Activated naive CD4-positive, alpha-beta T cell treated with anti-CD3 and anti-CD28 coated beads, Interleukin-2, amount 50 U/mL, for 24 hours (primary cell): ENCODE results near the gene EIF3L.

Experiments
- H3K27ac Mint-ChIP-seq: one replicate; pipeline ENCODE4 v1.8.0; 2021; ENCODE audit warnings: mild to moderate bottlenecking, mixed read lengths
- H3K27me3 Mint-ChIP-seq: one replicate; pipeline ENCODE4 v1.8.0; 2021; ENCODE audit warnings: mixed read lengths
- H3K36me3 Mint-ChIP-seq: one replicate; pipeline ENCODE4 v1.8.0; 2021; ENCODE audit warnings: mixed read lengths
- H3K4me1 Mint-ChIP-seq: one replicate; pipeline ENCODE4 v1.8.0; 2021; ENCODE audit warnings: mixed read lengths
- H3K4me3 Mint-ChIP-seq: one replicate; pipeline ENCODE4 v1.8.0; 2021; ENCODE audit warnings: mild to moderate bottlenecking, mixed read lengths
- H3K9me3 Mint-ChIP-seq: one replicate; pipeline ENCODE4 v1.8.0; 2021; ENCODE audit warnings: mixed read lengths

EIF3L gene

DNA sequence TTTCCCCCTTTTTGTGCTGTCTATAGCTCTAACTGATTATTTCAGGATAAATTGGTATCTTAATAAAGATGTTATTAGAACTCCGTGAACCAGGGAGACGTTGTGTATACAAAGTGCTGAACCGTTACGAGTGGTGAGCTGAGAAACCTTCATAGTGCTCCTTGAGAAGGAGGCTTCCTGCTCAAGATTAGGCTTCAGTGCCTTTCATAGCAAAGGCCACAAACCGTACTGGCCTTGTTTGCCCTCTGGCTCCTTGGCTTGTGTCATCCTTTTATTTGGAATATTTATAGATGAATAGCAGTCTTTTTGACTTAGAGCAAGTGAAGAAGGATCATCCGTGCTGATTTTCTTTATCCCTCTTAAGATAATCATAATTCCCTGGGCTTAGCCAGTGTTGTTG lies 16.3 kb downstream of the EIF3L start:
- H3K4me1 Mint-ChIP-seq: peaks cover 14% of the 10 kb centered on the region
- no peaks in the 10 kb centered on the region for H3K27me3 Mint-ChIP-seq
- no peak overlapping the region for H3K4me3 Mint-ChIP-seq
- H3K9me3 Mint-ChIP-seq: no peaks in the 10 kb centered on the region
- H3K36me3 Mint-ChIP-seq: peaks cover 20% of the 10 kb centered on the region
- no peak overlapping the region for H3K27ac Mint-ChIP-seq

DNA sequence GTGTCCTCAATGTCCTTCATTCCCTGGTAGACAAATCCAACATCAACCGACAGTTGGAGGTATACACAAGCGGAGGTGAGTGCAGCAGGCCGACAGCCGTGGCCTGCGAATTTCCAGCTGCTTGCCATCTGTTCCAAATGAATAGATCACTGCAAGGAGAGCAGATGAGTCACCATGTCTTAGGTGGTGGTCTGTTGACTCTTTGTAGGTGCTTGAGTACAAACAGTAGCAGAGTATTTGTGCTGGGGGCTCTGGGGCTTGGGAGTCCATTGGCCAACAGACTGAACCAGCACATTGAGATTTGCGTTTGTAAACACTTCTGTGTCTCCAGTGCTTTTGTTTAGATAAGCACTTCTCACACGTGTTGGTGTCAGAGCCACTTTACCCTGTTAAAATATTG lies 21.1 kb downstream of the EIF3L start:
- Mint-ChIP-seq H3K27me3 (no peaks in the 10 kb centered on the region), H3K4me3 (no peak overlapping the region), H3K36me3 (peaks cover 8% of the 10 kb centered on the region), H3K9me3 (no peaks in the 10 kb centered on the region), H3K27ac (no peak overlapping the region), H3K4me1 (no peaks in the 10 kb centered on the region)

DNA sequence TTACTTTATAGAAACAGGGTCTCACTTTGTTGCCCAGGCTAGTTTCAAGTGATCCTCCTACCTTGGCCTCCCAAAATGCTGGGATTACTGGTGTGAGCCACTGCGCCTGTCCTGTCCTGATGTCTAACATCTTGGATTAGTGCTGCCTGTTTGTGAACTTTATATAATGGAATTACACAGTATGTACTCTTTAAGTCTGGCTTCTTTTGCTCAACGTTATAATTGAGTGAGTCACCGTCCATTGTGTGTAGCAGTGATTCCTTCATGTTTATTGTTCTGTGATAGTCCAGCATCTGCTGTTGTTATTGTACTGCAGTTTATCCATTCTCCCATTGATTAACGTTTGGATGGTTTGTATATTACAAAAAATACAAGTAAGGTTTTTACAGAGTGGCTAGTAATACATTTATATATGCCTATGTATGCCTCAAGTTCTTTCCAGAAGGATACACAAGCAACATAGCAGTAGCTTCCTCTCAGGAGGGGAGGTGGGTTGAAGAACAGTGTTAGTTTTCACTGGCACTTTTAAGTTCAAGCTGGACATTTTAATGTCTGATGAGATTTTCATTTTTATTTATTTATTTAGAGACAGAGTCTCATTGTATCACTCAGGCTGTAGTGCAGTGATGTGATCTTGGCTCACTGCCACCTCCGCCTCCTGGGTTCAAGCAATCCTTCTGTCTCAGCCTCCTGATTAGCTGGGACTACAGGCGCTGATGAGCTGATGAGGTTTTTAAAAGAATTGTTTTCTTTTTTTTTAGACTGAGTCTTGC lies 31.6 kb downstream of the EIF3L start:
- H3K4me3 Mint-ChIP-seq: no peak overlapping the region
- H3K36me3 Mint-ChIP-seq: peaks cover 11% of the 10 kb centered on the region
- H3K27ac Mint-ChIP-seq: no peak overlapping the region
- peaks cover 24% of the 10 kb centered on the region for H3K4me1 Mint-ChIP-seq
- H3K27me3 Mint-ChIP-seq: no peaks in the 10 kb centered on the region
- no peaks in the 10 kb centered on the region for H3K9me3 Mint-ChIP-seq

DNA sequence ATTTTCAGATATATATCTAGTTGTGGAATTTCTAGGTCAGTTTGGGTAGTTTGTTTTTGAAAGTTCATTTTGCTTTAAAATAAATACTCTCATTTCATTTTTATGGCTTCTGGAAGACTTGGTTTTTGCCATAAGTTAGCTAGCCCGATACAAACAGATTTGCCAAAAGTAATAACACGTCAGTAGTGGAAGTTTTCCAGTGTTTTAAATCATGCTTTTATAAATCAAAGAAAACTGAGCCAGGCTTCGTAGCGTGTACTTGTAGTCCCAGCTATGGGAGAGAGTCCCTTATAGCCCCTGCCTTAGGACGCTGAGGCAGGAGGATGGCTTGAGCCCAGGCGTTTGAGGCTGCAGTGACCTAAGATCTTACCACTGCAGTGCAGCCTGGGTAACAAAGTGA lies 35.2 kb downstream of the EIF3L start:
- Mint-ChIP-seq H3K36me3 (peaks cover 12% of the 10 kb centered on the region), H3K4me3 (no peak overlapping the region), H3K9me3 (no peaks in the 10 kb centered on the region), H3K4me1 (peaks cover 21% of the 10 kb centered on the region), H3K27ac (no peak overlapping the region), H3K27me3 (no peaks in the 10 kb centered on the region)

DNA sequence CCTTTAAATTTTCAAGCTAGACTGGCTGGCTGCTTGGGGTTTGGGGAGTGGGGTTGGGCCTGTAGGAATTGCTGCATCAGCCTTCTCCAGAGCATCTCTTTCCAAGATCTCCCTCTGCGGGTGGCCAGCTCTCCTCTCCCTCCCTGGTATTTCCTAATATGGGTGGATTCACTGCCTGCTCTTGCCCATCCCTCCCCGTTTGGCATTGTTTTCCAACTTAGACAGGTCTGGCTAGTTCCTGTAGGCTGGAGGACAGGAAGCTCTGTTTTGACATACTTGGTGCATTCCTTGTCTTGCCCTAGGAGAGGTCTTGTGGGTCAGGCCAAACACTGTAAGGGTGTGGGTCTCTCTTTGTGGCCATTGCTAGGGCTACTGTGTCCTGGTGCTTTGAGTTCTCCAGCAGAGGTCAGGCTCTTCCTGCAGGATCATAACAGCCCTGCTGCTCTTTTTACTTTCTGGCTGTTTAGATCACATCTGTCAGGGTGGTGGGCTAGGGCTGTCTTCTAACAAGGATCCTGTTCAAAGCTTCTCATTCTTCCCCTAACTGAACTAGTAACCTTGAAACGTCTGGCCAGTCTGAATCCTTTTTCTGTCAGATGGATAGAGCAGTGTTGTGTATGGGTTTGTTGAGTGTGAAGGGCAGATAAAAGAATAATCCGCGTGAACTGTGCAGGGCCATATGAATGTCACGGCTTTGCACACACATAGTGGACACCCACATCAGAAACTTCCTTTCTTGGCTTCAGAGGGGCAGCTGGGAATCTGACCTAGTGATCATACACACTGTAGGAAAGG lies 38.6 kb downstream of the EIF3L start:
- no peaks in the 10 kb centered on the region for H3K27me3 Mint-ChIP-seq
- H3K9me3 Mint-ChIP-seq: no peaks in the 10 kb centered on the region
- H3K36me3 Mint-ChIP-seq: peaks cover 17% of the 10 kb centered on the region
- no peak overlapping the region for H3K4me3 Mint-ChIP-seq
- H3K27ac Mint-ChIP-seq: peak overlapping the region; percentile 56
- H3K4me1 Mint-ChIP-seq: peaks cover 16% of the 10 kb centered on the region

DNA sequence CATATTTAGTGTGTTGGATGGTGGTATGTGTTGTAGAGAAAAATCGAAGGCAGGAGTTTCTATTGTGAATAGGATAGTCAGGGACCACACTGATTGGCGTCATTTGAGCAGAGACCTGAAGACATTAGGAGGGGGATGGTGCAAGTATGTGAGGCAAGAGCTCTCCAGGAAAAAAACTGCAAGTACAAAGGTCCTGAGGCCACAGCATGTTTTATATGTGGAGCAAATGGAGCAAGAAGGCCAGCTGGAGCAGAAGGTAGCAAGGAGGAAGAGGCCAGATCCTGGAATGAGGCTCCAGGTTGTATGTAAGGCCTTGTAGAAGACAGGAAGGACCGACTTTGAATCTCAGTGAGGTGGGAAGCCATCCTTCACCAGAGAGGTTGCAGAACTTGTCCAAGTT lies 42.7 kb downstream of the EIF3L start:
- H3K36me3 Mint-ChIP-seq: peaks cover 12% of the 10 kb centered on the region
- peaks cover 27% of the 10 kb centered on the region for H3K4me1 Mint-ChIP-seq
- no peaks in the 10 kb centered on the region for H3K9me3 Mint-ChIP-seq
- no peaks in the 10 kb centered on the region for H3K27me3 Mint-ChIP-seq
- no peak overlapping the region for H3K27ac Mint-ChIP-seq
- H3K4me3 Mint-ChIP-seq: no peak overlapping the region

DNA sequence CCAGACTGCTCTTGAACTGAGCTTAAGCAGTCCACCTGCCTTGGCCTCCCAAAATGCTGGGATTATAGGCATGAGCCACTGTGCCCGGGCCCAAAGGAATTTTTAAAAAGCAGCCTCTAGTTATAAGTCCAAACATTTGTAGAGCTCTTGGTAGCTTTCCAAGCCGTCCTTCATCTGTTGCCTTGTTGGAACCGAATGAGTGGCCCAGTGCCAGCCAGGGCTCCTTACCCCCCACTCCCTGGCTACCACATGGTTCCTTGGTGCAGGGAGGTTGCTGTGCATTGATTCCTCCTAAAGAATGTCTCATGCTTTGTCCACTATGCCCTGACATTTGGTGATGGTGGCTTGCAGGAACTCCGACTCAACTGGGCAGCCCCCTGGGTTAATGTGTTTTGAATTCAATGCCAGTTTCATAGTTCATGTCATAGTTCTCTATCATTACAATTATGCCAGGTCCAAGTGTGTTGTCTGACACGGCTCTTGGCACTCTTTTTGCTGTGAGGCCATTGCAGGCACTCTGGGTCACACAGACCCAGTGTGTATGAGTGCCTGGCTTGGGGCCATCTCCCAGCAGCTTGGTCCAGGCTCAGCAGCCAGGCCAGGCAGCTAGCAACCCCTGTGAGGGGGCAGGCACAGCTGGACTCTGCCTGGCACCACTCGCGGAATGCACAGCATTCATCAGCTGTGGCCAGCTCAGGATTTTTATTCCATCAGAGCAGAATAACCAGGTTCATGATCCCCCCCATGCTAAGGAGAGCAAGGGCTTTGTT lies 43.5 kb downstream of the EIF3L start:
- Mint-ChIP-seq H3K4me1 (peaks cover 28% of the 10 kb centered on the region), H3K27me3 (no peaks in the 10 kb centered on the region), H3K4me3 (no peak overlapping the region), H3K27ac (no peak overlapping the region), H3K36me3 (peaks cover 9% of the 10 kb centered on the region), H3K9me3 (no peaks in the 10 kb centered on the region)

DNA sequence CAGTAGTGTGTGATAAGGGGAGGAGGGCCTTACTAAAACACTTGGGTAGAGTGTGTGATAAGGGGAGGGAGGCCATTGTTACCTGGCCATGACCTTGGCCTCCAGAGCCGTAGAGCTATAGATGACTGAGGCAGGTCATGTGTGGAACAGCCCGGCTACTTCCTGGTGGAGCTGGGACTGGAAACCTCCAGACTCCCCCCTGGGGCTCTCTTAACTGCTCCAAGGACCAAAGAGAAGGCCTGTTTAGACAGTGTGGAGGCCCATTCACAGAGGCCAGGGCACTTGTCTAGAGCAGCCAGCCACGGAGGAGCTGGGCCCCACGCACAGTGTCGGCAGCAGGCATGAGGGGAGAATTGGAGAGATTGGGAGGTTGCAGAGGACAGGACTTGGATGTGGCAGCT lies 44.4 kb downstream of the EIF3L start:
- no peak overlapping the region for H3K27ac Mint-ChIP-seq
- no peak overlapping the region for H3K4me3 Mint-ChIP-seq
- H3K36me3 Mint-ChIP-seq: peaks cover 4% of the 10 kb centered on the region
- H3K27me3 Mint-ChIP-seq: no peaks in the 10 kb centered on the region
- H3K4me1 Mint-ChIP-seq: peaks cover 26% of the 10 kb centered on the region
- H3K9me3 Mint-ChIP-seq: no peaks in the 10 kb centered on the region

DNA sequence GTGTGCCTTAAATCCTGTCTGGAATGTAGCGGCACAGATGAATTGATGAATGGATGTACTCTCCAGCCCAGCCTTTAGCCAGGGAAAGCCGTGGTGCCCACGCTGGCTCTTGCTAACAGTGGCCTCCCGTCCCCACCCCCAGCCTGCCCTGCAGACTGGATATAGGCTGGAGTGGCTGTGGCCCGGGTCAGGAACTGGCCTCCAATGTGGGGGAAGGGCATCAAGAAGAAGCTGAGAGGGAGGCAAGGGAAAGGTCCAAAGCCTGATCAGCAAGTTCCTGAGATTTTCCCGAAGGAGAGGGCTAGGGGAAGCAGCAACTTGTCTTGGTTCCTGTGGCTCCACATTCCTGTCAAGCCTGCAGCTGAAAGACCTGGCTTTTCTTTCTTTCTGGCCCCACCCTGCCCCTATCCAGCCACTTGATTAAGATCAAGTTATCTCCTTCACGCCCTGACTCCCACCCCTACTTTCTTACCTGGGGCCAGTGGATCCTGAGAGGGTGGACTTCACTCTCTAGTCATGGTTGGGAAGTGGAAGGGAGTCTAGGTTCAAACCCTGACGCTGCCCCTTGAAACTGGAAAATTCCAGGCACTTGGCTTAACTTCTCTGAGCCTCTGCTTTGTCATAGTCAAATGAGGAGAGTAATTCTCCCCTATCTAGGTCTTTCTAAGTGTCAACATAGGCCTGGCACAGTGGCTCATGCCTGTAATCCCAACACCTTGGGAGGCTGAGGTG lies 45.9 kb downstream of the EIF3L start:
- Mint-ChIP-seq H3K27me3 (no peaks in the 10 kb centered on the region), H3K36me3 (peaks cover 4% of the 10 kb centered on the region), H3K9me3 (no peaks in the 10 kb centered on the region), H3K4me1 (peaks cover 26% of the 10 kb centered on the region), H3K4me3 (no peak overlapping the region), H3K27ac (peak overlapping the region; percentile 32)

DNA sequence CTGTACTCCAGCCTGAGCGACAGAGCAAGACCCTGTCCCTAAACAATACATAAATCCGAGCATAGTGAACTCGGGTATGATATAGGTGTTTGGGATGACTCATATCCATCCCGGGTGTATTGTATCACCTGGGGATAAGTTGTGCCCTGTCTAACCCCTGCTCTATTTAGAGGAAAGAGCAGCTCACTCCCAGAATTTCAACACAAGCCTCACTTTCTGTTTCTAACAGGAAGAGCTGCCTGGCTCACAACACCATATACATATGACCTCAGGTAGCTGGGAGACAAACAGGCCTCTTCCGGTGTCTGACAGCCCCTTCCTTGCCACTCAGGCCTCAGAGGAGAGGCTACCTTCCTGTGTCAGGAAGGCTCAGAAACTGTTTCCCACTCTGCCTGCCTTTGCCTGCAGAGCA lies 47.0 kb downstream of the EIF3L start:
- no peaks in the 10 kb centered on the region for H3K27me3 Mint-ChIP-seq
- no peaks in the 10 kb centered on the region for H3K9me3 Mint-ChIP-seq
- peaks cover 26% of the 10 kb centered on the region for H3K4me1 Mint-ChIP-seq
- peak overlapping the region; percentile 72 for H3K27ac Mint-ChIP-seq
- peaks cover 4% of the 10 kb centered on the region for H3K36me3 Mint-ChIP-seq
- H3K4me3 Mint-ChIP-seq: peak overlapping the region; percentile 44

DNA sequence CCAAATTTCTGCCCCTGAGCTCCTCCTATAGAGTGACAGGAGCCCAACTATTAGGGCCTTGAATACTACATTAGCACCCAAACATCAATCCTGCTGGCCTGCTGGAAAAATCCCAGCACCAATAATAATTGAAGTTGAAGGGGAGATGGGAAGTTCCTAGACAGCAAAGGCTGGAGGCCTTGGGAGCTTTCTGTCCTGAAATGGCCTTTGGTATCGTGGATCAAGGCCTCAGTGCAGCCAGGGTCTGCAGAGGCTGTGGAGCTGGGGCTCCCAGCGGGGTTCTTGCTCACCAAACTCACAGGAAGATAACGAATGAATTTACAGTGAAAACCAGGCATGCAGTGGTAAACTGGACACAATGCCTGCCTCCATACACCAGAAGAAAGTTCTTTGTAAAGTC lies 47.7 kb downstream of the EIF3L start:
- peak overlapping the region; percentile 51 for H3K27ac Mint-ChIP-seq
- no peak overlapping the region for H3K4me3 Mint-ChIP-seq

DNA sequence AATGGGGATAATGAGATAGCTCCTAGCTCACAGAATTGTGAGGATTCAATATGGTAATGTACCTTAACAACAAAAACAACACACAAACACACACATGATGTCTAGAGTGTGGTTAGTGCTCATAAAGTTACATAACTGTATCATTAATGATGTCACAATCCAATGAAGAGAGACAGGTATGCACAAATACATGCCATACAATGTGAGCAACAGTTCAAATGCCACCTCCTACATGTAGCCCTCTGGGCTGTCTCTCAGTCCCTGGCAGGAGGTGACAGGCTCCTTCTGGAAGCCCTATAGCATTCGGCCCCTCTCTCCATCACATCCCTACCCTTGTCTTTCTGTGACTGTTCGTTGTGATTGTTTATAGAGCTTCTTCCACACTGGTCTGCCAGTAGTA lies 48.6 kb downstream of the EIF3L start:
- Mint-ChIP-seq H3K9me3 (no peaks in the 10 kb centered on the region), H3K36me3 (no peaks in the 10 kb centered on the region), H3K4me3 (no peak overlapping the region), H3K4me1 (peaks cover 26% of the 10 kb centered on the region), H3K27me3 (no peaks in the 10 kb centered on the region), H3K27ac (no peak overlapping the region)

More for the DNA sequence above, 47.7 kb downstream of the EIF3L start:
- Mint-ChIP-seq H3K9me3 (no peaks in the 10 kb centered on the region), H3K36me3 (peaks cover under 1% of the 10 kb centered on the region), H3K4me1 (peaks cover 26% of the 10 kb centered on the region), H3K27me3 (no peaks in the 10 kb centered on the region)

DNA sequence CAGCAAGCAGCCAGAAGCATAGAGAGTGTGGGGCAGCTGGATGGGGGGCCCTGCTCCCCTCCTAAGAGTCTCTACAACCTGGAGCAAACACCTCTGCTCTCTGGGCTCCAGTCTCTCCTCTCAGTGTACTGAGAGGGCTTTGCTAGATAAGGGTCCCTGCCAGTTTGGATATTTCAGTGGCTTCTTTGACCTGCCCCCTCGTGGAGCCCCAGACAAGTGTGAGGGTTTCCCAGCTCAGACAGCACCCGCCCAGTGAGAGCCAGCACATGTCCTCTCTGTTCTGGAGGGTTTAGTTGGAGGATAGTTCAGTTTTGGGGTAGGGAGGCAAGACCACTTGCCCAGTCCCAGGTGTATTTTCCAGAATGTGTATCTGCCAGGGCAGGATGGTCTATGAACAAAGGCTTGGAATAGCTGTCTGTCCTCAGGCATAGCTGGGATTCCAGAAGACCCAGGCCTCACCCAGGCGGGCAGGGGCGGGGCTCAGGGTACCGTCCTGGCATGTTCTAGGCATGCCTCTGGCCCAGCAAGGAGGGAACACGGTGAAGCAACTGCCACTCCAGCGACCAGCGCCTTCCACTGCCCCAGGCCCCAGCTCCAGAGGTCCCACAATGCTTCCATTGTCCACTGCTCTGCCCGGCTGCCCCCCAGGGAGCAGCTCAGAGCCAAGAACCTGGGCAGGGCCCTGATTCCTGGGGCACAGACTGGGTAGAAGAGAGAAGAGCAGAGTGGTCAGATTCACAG lies 49.4 kb downstream of the EIF3L start:
- Mint-ChIP-seq H3K36me3 (no peaks in the 10 kb centered on the region), H3K27ac (no peak overlapping the region), H3K4me3 (no peak overlapping the region), H3K9me3 (no peaks in the 10 kb centered on the region), H3K4me1 (peaks cover 26% of the 10 kb centered on the region), H3K27me3 (no peaks in the 10 kb centered on the region)

DNA sequence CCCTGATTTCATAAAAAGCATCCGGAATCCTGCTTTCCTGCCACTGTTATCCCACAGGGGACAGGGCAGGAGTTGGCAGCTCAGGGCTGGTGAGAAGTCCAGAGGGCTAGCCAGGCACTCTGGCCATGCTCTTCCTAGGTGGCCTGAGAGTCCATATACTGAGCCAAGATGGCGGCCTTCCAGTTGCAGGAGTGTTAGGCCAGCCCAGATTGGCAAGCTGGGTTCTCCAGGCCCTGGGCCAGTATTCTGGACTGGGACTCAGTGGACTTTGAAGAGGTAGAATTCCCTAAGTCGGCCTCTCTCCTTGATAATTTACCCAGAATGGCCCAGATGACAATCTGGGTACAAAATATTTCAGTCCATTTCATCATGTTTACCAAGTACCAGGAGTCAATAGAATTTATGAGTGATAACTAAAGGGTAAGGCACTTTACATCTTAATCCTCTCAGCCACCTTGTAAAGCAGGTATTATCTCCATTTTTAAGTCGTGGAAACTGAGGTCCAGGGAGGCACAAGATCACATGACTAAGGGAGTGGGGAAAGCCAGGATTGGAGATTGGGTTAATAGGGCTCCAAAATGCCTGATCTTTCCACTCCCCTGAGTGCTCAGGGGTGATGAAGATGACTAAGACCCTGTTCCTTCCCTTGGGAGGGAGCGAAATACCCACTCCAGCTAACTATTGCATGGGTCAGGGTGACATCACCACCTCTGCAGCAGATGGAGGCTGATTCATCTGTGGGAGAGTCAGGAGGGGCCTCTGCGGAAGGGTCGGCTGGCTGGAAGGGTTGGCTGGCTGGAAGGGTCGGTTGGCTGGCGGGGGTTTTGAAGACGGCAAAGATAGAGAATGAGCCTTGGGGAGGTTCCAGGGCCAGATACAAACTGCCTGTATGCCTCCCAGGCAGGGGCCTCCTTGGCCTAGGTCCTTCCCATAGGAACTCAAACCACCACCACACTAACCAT lies 55.6 kb downstream of the EIF3L start:
- Mint-ChIP-seq H3K9me3 (no peaks in the 10 kb centered on the region), H3K36me3 (no peaks in the 10 kb centered on the region), H3K4me3 (peak overlapping the region; percentile 80), H3K27me3 (no peaks in the 10 kb centered on the region), H3K4me1 (peaks cover 27% of the 10 kb centered on the region), H3K27ac (peak overlapping the region; percentile 72)
